Measurements from ENCODE around the gene GALNS. TPM values are rescaled to one million over a fixed set of nuclear protein-coding genes. Genes with fewer than 3 reads are reported as not detected.

Gene GALNS
- total and polyA plus RNA-seq, 2 experiments from 2014 or later, result 19.6 to 53.5 TPM

DNA sequence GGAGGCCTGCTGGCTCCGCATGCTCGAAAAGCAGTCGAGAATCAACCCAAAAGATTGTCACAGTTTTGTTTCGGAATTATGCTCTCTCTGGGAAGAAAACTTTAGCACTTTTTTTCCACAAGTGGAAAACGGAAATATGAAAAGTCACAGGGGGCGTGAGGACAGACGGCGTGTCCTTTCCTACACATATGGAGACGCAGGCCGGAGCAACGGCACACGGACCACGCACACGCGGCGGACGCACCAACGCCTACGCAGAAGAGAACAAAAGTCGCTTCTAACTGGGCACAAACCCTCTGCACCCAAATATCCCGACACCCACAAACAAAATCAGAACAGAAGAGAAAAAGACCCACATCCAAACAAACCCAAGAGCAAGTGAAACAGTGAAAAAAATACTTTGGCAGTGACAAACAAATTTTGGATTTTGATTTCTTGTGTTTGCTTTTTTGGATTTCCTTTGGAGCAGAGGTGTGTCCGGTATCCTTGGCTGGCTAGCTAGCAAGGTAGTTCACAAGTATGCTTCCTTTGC lies 19.0 kb upstream of the GALNS start:
- no peak overlapping the region for H3K4me2 ChIP-seq
- H3K9me3 ChIP-seq (ENCODE audit: low read depth), result no peaks in the 10 kb centered on the region
- peaks cover 3% of the 10 kb centered on the region for H3K4me1 ChIP-seq (ENCODE audit: insufficient read depth)
- H3K27me3 ChIP-seq, result no peaks in the 10 kb centered on the region
- no peaks in the 10 kb centered on the region for H3K79me2 ChIP-seq
- no peak overlapping the region for H2AFZ ChIP-seq
- DNase-seq (ENCODE audit: low spot score), result no peak
- TF ChIP-seq EZH2phosphoT487 (IDR thresholded peaks at IDR 0.05; ENCODE audit: low read depth, severe bottlenecking, unreplicated experiment) (no peak), CTCF (IDR thresholded peaks at IDR 0.05; ENCODE audit: poor library complexity) (no peak), EZH2 (IDR thresholded peaks at IDR 0.05; ENCODE audit: borderline replicate concordance) (no peak)
- no peaks in the 10 kb centered on the region for H3K36me3 ChIP-seq (replicated peaks; ENCODE audit: insufficient read depth, low read depth)
- 95% methylated on average over 22 of the region's 22 CpGs for WGBS (ENCODE audit: low lambda C conversion rate, missing lambda C conversion rate)
- no peak overlapping the region for H3K27ac ChIP-seq
- no peaks in the 10 kb centered on the region for H3K9me2 ChIP-seq (replicated peaks; ENCODE audit: insufficient read depth)
- H3K4me3 ChIP-seq, result no peak overlapping the region
- H4K20me1 ChIP-seq (ENCODE audit: insufficient read depth, poor library complexity, severe bottlenecking), result no peaks in the 10 kb centered on the region

DNA sequence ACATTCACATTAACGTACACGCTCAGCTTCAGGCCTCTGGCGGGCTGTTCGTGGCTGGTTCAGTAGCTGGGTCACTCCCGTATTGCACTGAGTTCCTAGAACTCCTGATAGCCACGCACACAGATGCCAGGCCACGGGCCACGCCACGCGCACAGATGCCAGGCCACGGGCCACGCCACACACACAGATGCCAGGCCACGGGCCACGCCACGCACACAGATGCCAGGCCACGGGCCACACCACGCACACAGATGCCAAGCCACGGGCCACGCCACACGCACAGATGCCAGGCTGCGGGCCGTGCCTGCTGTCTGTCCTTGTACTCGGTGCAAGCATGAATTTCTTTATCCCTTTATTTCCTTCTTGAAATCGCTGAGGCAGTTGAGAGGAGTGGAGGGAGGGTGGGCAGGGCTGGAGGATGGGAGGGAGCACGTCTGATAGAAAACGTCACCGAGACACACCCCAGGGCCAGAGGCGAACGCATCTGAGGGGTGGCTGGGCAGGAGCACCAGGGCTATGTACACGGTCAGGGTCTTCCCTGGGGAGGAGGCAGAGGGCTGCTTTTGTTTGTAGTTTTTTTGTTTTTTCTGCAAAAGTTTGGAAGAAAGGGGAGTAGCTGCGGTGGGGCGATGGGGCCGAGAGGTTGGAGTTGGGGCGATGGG lies 18.3 kb upstream of the GALNS start:
- no peaks in the 10 kb centered on the region for H3K27me3 ChIP-seq
- no peak for TF ChIP-seq EZH2 (IDR thresholded peaks at IDR 0.05; ENCODE audit: borderline replicate concordance)
- TF ChIP-seq CTCF (IDR thresholded peaks at IDR 0.05; ENCODE audit: poor library complexity), result no peak
- no peak for TF ChIP-seq EZH2phosphoT487 (IDR thresholded peaks at IDR 0.05; ENCODE audit: low read depth, severe bottlenecking, unreplicated experiment)
- 94% methylated on average over 33 of the region's 34 CpGs for WGBS (ENCODE audit: low lambda C conversion rate, missing lambda C conversion rate)

DNA sequence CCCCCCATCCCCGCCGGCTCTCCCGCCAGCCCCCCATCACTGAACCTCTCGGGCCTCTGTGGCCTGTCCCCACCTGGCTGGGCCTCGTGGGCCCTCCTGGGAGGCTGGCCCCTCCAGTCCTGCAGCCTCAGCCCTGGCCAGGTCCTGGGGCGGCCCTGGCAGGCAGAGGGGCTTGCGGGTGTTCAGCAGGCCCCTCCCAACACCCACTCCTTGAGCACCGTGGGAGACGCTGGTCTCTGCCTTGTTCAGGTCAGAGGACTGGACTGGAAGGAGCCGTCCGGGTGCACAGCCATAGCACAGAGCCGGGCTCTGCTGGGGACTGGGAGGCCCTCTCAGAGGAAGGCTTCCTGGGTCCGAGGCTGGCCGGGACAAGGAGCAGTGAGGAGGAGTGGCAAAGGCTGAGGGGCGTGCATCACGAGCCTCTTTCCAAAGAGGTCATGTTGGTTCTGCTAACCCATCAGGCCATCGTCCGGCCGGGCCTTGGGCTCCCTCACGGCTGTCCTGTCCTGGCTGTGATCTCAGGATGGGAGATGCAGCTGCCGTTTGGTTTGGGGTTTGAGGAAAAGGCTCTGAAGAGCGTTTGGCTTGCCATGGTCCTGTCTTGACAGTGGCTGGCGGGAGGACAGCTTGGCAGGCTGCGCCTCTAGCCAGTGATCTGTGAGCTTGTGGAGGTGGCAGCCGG lies 16.0 kb upstream of the GALNS start:
- no peak for DNase-seq (ENCODE audit: low spot score)
- no peak overlapping the region for H3K4me2 ChIP-seq
- H3K9me3 ChIP-seq (ENCODE audit: low read depth), result no peaks in the 10 kb centered on the region
- TF ChIP-seq CTCF (IDR thresholded peaks at IDR 0.05; ENCODE audit: poor library complexity) (no peak), EZH2 (IDR thresholded peaks at IDR 0.05; ENCODE audit: borderline replicate concordance) (no peak), EZH2phosphoT487 (IDR thresholded peaks at IDR 0.05; ENCODE audit: low read depth, severe bottlenecking, unreplicated experiment) (no peak)
- H2AFZ ChIP-seq, result no peak overlapping the region
- no peaks in the 10 kb centered on the region for H3K36me3 ChIP-seq (replicated peaks; ENCODE audit: insufficient read depth, low read depth)
- H3K27me3 ChIP-seq, result no peaks in the 10 kb centered on the region
- WGBS (ENCODE audit: low lambda C conversion rate, missing lambda C conversion rate), result 81% methylated on average over 24 of the region's 25 CpGs
- H3K4me3 ChIP-seq, result no peak overlapping the region
- no peaks in the 10 kb centered on the region for H4K20me1 ChIP-seq (ENCODE audit: insufficient read depth, poor library complexity, severe bottlenecking)
- H3K79me2 ChIP-seq, result no peaks in the 10 kb centered on the region
- no peaks in the 10 kb centered on the region for H3K4me1 ChIP-seq (ENCODE audit: insufficient read depth)
- no peak overlapping the region for H3K27ac ChIP-seq
- H3K9me2 ChIP-seq (replicated peaks; ENCODE audit: insufficient read depth), result no peaks in the 10 kb centered on the region

More for the DNA sequence above, 18.3 kb upstream of the GALNS start:
- no peaks in the 10 kb centered on the region for H3K9me3 ChIP-seq (ENCODE audit: low read depth)
- no peak overlapping the region for H3K27ac ChIP-seq
- H3K36me3 ChIP-seq (replicated peaks; ENCODE audit: insufficient read depth, low read depth), result no peaks in the 10 kb centered on the region
- H3K4me1 ChIP-seq (ENCODE audit: insufficient read depth), result no peaks in the 10 kb centered on the region
- no peak overlapping the region for H3K4me2 ChIP-seq
- no peaks in the 10 kb centered on the region for H3K9me2 ChIP-seq (replicated peaks; ENCODE audit: insufficient read depth)
- no peak for DNase-seq (ENCODE audit: low spot score)
- no peaks in the 10 kb centered on the region for H4K20me1 ChIP-seq (ENCODE audit: insufficient read depth, poor library complexity, severe bottlenecking)
- H3K79me2 ChIP-seq, result no peaks in the 10 kb centered on the region
- H3K4me3 ChIP-seq, result no peak overlapping the region
- no peak overlapping the region for H2AFZ ChIP-seq
